Endothelial cell of umbilical vein (primary cell): Measurements from ENCODE around the gene PCDHGA6. TPM values are rescaled to one million over a fixed set of nuclear protein-coding genes. Genes with fewer than 3 reads are reported as not detected.

Experiments
- BruUV-seq: library from RNA; stranded (reverse); fragments of 400-500 nt; replicated peaks from 2 replicates; lab custom pipeline; 2021; lab: Mats Ljungman, UMichigan
- CTCF ChIA-PET: fragments of 300-600, 350-600 bp; sonication (Branson Sonifier 250); formaldehyde crosslinking; loops from one replicate; lab custom pipeline; 2021; ENCODE audit warnings: antibody characterized with exemption, inconsistent platforms; lab: Charles Lee
- POLR2A ChIA-PET: fragments of 300-600, 350-600 bp; sonication (Branson Sonifier 250); formaldehyde crosslinking; loops from one replicate; lab custom pipeline; 2021; ENCODE audit warnings: antibody characterized with exemption, inconsistent platforms; lab: Charles Lee
- DNase-seq: peaks from one replicate; pipeline ENCODE4 v3.0.0-alpha.2; 2011; ENCODE audit warnings: low read depth, low spot score
- FAIRE-seq: peaks from 2 replicates; lab custom pipeline; 2011; peaks lifted over from hg19 to GRCh38; lab: Jason Lieb, UNC
- H2AFZ ChIP-seq: 2 replicates; pipeline ENCODE4 v1.6.0; 2012; ENCODE audit warnings: low read depth, low read length, control low read depth, inconsistent platforms
- H3K27ac ChIP-seq: 2 replicates; pipeline ENCODE4 v1.5.1; 2011; ENCODE audit warnings: low read depth, mild to moderate bottlenecking, control low read depth, low read length, moderate library complexity; ENCODE audit not compliant: insufficient read depth
- H3K27me3 ChIP-seq, 2 experiments: 2 replicates each; pipeline versions ENCODE4 v1.6.0 to v1.6.1; 2011; ENCODE audit warnings: low read length in 2 of 2, mixed read lengths in 1 of 2; ENCODE audit not compliant: control insufficient read depth in 2 of 2, insufficient read depth in 2 of 2
- H3K36me3 ChIP-seq, 2 experiments: 2 replicates in 1 of 2; 3 replicates in 1 of 2; pipeline ENCODE4 v1.5.1; 2011; ENCODE audit warnings: low read length in 2 of 2, mild to moderate bottlenecking in 1 of 2, moderate library complexity in 1 of 2; ENCODE audit not compliant: control insufficient read depth in 2 of 2, insufficient read depth in 2 of 2; ENCODE audit errors: extremely low read depth in 1 of 2
- H3K4me1 ChIP-seq: 3 replicates; pipeline ENCODE4 v1.5.1; 2011; ENCODE audit warnings: mild to moderate bottlenecking, low read length; ENCODE audit not compliant: control insufficient read depth, insufficient read depth; ENCODE audit errors: extremely low read depth
- H3K4me2 ChIP-seq: 2 replicates; pipeline ENCODE4 v1.6.1; 2011; ENCODE audit warnings: low read length, control low read depth, mixed read lengths; ENCODE audit not compliant: insufficient read depth
- H3K4me3 ChIP-seq, 3 experiments: fragments of 200-600 bp in 1 of 3; sonication (generic), shearing (Covaris generic) in 1 of 3; replicated peaks in 1 of 3; 2 replicates each; pipeline ENCODE4 v1.5.1; 2011 to 2016; ENCODE audit warnings: control low read depth in 3 of 3, low read length in 3 of 3, mild to moderate bottlenecking in 2 of 3, inconsistent platforms in 1 of 3, low read depth in 1 of 3, moderate library complexity in 1 of 3; ENCODE audit not compliant: insufficient read depth in 1 of 3
- H3K79me2 ChIP-seq: 2 replicates; pipeline ENCODE4 v1.6.0; 2012; ENCODE audit warnings: low read length, inconsistent platforms; ENCODE audit not compliant: control insufficient read depth, insufficient read depth
- H3K9ac ChIP-seq: replicated peaks from 2 replicates; pipeline ENCODE3; 2011; ENCODE audit warnings: low read length, control low read depth; ENCODE audit not compliant: insufficient read depth; ENCODE audit errors: extremely low read depth
- H3K9me1 ChIP-seq: replicated peaks from 3 replicates; pipeline ENCODE4 v1.6.0; 2011; ENCODE audit warnings: mild to moderate bottlenecking, low read length; ENCODE audit not compliant: control insufficient read depth, insufficient read depth; ENCODE audit errors: extremely low read depth
- H3K9me3 ChIP-seq: replicated peaks from 2 replicates; pipeline ENCODE4 v1.5.1; 2012; ENCODE audit warnings: low read length, inconsistent platforms; ENCODE audit not compliant: control insufficient read depth, insufficient read depth
- H4K20me1 ChIP-seq: replicated peaks from 2 replicates; pipeline ENCODE3; 2011; ENCODE audit warnings: mild to moderate bottlenecking, low read length; ENCODE audit not compliant: control insufficient read depth, insufficient read depth; ENCODE audit errors: extremely low read depth
- EZH2 ChIP-seq: IDR thresholded peaks from 2 replicates; pipeline ENCODE4 v1.6.1; 2012; ENCODE audit warnings: borderline replicate concordance, low read depth, mild to moderate bottlenecking, moderate library complexity, low read length, inconsistent platforms; ENCODE audit not compliant: severe bottlenecking
- FOS ChIP-seq: IDR thresholded peaks from 2 replicates; pipeline ENCODE4 v1.6.1; 2011; ENCODE audit warnings: mild to moderate bottlenecking, low read length, moderate library complexity, borderline replicate concordance; ENCODE audit not compliant: insufficient read depth
- GATA2 ChIP-seq: IDR thresholded peaks from 2 replicates; pipeline ENCODE4 v1.7.0; 2011; ENCODE audit warnings: low read depth, mild to moderate bottlenecking, moderate library complexity, mixed read lengths, low read length; ENCODE audit not compliant: insufficient read length, insufficient read depth
- JUN ChIP-seq: IDR thresholded peaks from 2 replicates; pipeline ENCODE4 v1.6.1; 2011; ENCODE audit warnings: borderline replicate concordance, low read depth; ENCODE audit not compliant: insufficient read length, insufficient read depth
- MYC ChIP-seq: IDR thresholded peaks from one replicate; pipeline ENCODE4 v1.6.1; 2011; ENCODE audit warnings: mild to moderate bottlenecking, low read depth, low read length
- POLR2A ChIP-seq: IDR thresholded peaks from 2 replicates; pipeline ENCODE4 v1.6.1; 2012; ENCODE audit warnings: low read depth, mild to moderate bottlenecking, control low read depth, low read length
- POLR2AphosphoS5 ChIP-seq: IDR thresholded peaks from 2 replicates; pipeline ENCODE4 v1.6.1; 2012; ENCODE audit warnings: low read depth, mild to moderate bottlenecking, control low read depth, low read length, moderate library complexity; ENCODE audit not compliant: insufficient read depth
- dilution Hi-C: fragments of 300-500 bp; cut with MboI; formaldehyde crosslinking; loops from one replicate; pipeline ENCODE4 v1.15.0; 2019; ENCODE audit warnings: low sequenced_read_pairs; ENCODE audit not compliant: extremely low pct_ligation_motif_present
- intact Hi-C: fragments of 100-400 bp; cut with micrococcal nuclease; formaldehyde crosslinking; loops from one replicate; pipeline ENCODE4 v1.10.0; 2022
- polyA plus RNA-seq, 4 experiments: library from polyadenylated mRNA; depleted of rRNA in 3 of 4; stranded (reverse) in 3 of 4; unstranded in 1 of 4; fragments of >200 nt; gene quantifications; 2 replicates each; pipeline versions ENCODE4 v1.2.1 to v1.2.3, GENCODE V29; 2011 to 2012; ENCODE audit warnings: missing spikeins in 1 of 4
- total RNA-seq: library from RNA; stranded (reverse); gene quantifications from 2 replicates; pipeline ENCODE4 v1.2.3, GENCODE V29; 2021
- TF ChIP-seq, protein P1 (sequence below): IDR thresholded peaks from 2 replicates; pipeline ENCODE4 v1.6.1; 2011; ENCODE audit not compliant: insufficient read depth, insufficient read length
- TF ChIP-seq, protein P2 (sequence below), 2 donors: IDR thresholded peaks; 1 replicate in 1 of 2; 2 replicates in 1 of 2; pipeline ENCODE4 v1.5.1; 2011; ENCODE audit warnings: low read length in 2 of 2, mild to moderate bottlenecking in 2 of 2, moderate library complexity in 2 of 2, control low read depth in 1 of 2, inconsistent platforms in 1 of 2, low read depth in 1 of 2; ENCODE audit not compliant: insufficient read depth in 1 of 2; ENCODE audit errors: extremely low read depth in 1 of 2

PCDHGA6 gene
- total and polyA plus RNA-seq, 2 donors (not counting 3 experiments of a cell fraction or from before 2014, with no cell fraction given): 2.6 to 2.7 TPM

DNA sequence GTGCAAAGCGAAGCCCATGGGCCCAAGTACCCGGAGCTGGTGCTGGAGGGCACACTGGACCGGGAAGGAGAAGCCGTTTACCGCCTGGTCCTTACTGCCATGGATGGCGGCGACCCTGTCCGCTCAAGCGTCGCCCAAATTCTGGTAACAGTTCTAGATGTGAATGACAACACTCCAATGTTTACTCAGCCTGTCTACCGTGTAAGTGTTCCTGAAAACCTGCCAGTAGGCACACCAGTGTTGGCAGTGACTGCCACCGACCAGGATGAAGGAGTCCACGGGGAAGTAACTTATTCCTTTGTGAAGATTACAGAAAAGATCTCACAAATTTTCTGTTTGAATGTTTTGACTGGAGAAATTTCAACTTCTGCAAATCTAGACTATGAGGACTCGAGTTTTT is 936 bp downstream of the PCDHGA6 start:
- POLR2A ChIA-PET: no interaction called here
- Histone ChIP-seq H3K4me1 (no peaks in the 10 kb centered on the region), H3K4me2 (no peak overlapping the region), H3K27me3 (peaks cover 32 to 72% of the 10 kb centered on the region in 2 experiments), H2AFZ (no peak overlapping the region), H3K79me2 (no peaks in the 10 kb centered on the region), H3K9me3 (no peaks in the 10 kb centered on the region), H3K36me3 (no peaks in the 10 kb centered on the region), H3K9ac (no peak overlapping the region), H3K9me1 (no peaks in the 10 kb centered on the region), H3K27ac (no peak overlapping the region), H4K20me1 (no peaks in the 10 kb centered on the region), H3K4me3 (no peak overlapping the region)
- CTCF ChIA-PET: interaction anchor here (0.9 to 3.2 kb wide), 17 partner anchors 8 to 193 kb away, joined by 3 to 41 read pairs (median 4); partner anchors contain the start of genes PCDHB14, PCDHGA10, PCDHGA12 and PCDHGA3
- FAIRE-seq: no peak
- intact Hi-C loops (loop anchor here (5.0 kb wide), 1 partner anchor 48 kb away; the partner anchor contains the start of gene PCDHGA11), dilution Hi-C loops (no loop called here)
- TF ChIP-seq MYC (no peak), POLR2AphosphoS5 (no peak), GATA2 (no peak), POLR2A (no peak), JUN (no peak), EZH2 (no peak), FOS (no peak)
- TF ChIP-seq, protein P1, sequence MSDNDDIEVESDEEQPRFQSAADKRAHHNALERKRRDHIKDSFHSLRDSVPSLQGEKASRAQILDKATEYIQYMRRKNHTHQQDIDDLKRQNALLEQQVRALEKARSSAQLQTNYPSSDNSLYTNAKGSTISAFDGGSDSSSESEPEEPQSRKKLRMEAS: no peak
- TF ChIP-seq, protein P2, sequence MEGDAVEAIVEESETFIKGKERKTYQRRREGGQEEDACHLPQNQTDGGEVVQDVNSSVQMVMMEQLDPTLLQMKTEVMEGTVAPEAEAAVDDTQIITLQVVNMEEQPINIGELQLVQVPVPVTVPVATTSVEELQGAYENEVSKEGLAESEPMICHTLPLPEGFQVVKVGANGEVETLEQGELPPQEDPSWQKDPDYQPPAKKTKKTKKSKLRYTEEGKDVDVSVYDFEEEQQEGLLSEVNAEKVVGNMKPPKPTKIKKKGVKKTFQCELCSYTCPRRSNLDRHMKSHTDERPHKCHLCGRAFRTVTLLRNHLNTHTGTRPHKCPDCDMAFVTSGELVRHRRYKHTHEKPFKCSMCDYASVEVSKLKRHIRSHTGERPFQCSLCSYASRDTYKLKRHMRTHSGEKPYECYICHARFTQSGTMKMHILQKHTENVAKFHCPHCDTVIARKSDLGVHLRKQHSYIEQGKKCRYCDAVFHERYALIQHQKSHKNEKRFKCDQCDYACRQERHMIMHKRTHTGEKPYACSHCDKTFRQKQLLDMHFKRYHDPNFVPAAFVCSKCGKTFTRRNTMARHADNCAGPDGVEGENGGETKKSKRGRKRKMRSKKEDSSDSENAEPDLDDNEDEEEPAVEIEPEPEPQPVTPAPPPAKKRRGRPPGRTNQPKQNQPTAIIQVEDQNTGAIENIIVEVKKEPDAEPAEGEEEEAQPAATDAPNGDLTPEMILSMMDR (IDR thresholded peaks at IDR 0.05; ENCODE audit: extremely low read depth in 1 of 2, insufficient read depth in 1 of 2, low read depth in 1 of 2, low read length in 2 of 2): no peak
- no TSS peak for BruUV-seq
- DNase-seq: no peak
